Measurements from ENCODE around the gene ARL15. TPM values are rescaled to one million over a fixed set of nuclear protein-coding genes. Genes with fewer than 3 reads are reported as not detected.

Gene ARL15
- total RNA-seq, 1 donor from 2014 or later: 28.9 TPM

GRCh38 chr5:54320256-54320655, 9.9 kb upstream of the ARL15 start:
- Mint-ChIP-seq H3K27ac (peak overlapping the region; percentile 29), H3K4me1 (ENCODE audit: low read depth) (peaks cover 24% of the 10 kb centered on the region), H3K36me3 (ENCODE audit: insufficient read depth) (no peaks in the 10 kb centered on the region), H3K9me3 (ENCODE audit: low read depth) (no peaks in the 10 kb centered on the region), H3K4me3 (ENCODE audit: low read depth) (no peak overlapping the region), H3K27me3 (no peaks in the 10 kb centered on the region)
- no peak for DNase-seq (ENCODE audit: low spot score, unreplicated experiment)
- no peak for TF ChIP-seq CTCF (IDR thresholded peaks at IDR 0.05; ENCODE audit: unreplicated experiment)

GRCh38 chr5:54317511-54318260, 7.3 kb upstream of the ARL15 start:
- Mint-ChIP-seq H3K9me3 (ENCODE audit: low read depth) (no peaks in the 10 kb centered on the region), H3K27me3 (no peaks in the 10 kb centered on the region), H3K4me3 (ENCODE audit: low read depth) (no peak overlapping the region), H3K27ac (no peak overlapping the region), H3K4me1 (ENCODE audit: low read depth) (peaks cover 32% of the 10 kb centered on the region), H3K36me3 (ENCODE audit: insufficient read depth) (no peaks in the 10 kb centered on the region)
- no peak for TF ChIP-seq CTCF (IDR thresholded peaks at IDR 0.05; ENCODE audit: unreplicated experiment)
- DNase-seq (ENCODE audit: low spot score, unreplicated experiment): no peak

- H3K27me3 Mint-ChIP-seq: no peaks in the 10 kb centered on the region
- peak overlapping the region; percentile 23 for H3K27ac Mint-ChIP-seq
- DNase-seq (ENCODE audit: low spot score, unreplicated experiment): no peak
- H3K9me3 Mint-ChIP-seq (ENCODE audit: low read depth): no peaks in the 10 kb centered on the region
- no peak for TF ChIP-seq CTCF (IDR thresholded peaks at IDR 0.05; ENCODE audit: unreplicated experiment)
- peaks cover 35% of the 10 kb centered on the region for H3K4me1 Mint-ChIP-seq (ENCODE audit: low read depth)
- no peaks in the 10 kb centered on the region for H3K36me3 Mint-ChIP-seq (ENCODE audit: insufficient read depth)
- H3K4me3 Mint-ChIP-seq (ENCODE audit: low read depth): no peak overlapping the region
Observed at GRCh38 chr5:54315736-54316528, 5.6 kb upstream of the ARL15 start.

- Mint-ChIP-seq H3K27me3 (no peaks in the 10 kb centered on the region), H3K36me3 (ENCODE audit: insufficient read depth) (no peaks in the 10 kb centered on the region), H3K9me3 (ENCODE audit: low read depth) (no peaks in the 10 kb centered on the region), H3K27ac (no peak overlapping the region), H3K4me3 (ENCODE audit: low read depth) (no peak overlapping the region), H3K4me1 (ENCODE audit: low read depth) (peaks cover 34% of the 10 kb centered on the region)
- no peak for DNase-seq (ENCODE audit: low spot score, unreplicated experiment)
- no peak for TF ChIP-seq CTCF (IDR thresholded peaks at IDR 0.05; ENCODE audit: unreplicated experiment)
Observed at GRCh38 chr5:54313311-54314270, 3.2 kb upstream of the ARL15 start.

- Mint-ChIP-seq H3K36me3 (ENCODE audit: insufficient read depth) (no peaks in the 10 kb centered on the region), H3K4me3 (ENCODE audit: low read depth) (no peak overlapping the region), H3K27me3 (no peaks in the 10 kb centered on the region), H3K9me3 (ENCODE audit: low read depth) (no peaks in the 10 kb centered on the region), H3K27ac (no peak overlapping the region), H3K4me1 (ENCODE audit: low read depth) (peaks cover 42% of the 10 kb centered on the region)
- no peak for DNase-seq (ENCODE audit: low spot score, unreplicated experiment)
- no peak for TF ChIP-seq CTCF (IDR thresholded peaks at IDR 0.05; ENCODE audit: unreplicated experiment)
Observed at GRCh38 chr5:54312499-54312898, 2.1 kb upstream of the ARL15 start.
